GM18526 (cell line): Measurements from ENCODE around the gene EMID1.

Experiments used
- POLR2A ChIP-seq: IDR thresholded peaks from 3 replicates; pipeline ENCODE4 v1.6.1; 2011; ENCODE audit not compliant: insufficient read length; ENCODE audit errors: extremely low read depth

EMID1 gene

DNA sequence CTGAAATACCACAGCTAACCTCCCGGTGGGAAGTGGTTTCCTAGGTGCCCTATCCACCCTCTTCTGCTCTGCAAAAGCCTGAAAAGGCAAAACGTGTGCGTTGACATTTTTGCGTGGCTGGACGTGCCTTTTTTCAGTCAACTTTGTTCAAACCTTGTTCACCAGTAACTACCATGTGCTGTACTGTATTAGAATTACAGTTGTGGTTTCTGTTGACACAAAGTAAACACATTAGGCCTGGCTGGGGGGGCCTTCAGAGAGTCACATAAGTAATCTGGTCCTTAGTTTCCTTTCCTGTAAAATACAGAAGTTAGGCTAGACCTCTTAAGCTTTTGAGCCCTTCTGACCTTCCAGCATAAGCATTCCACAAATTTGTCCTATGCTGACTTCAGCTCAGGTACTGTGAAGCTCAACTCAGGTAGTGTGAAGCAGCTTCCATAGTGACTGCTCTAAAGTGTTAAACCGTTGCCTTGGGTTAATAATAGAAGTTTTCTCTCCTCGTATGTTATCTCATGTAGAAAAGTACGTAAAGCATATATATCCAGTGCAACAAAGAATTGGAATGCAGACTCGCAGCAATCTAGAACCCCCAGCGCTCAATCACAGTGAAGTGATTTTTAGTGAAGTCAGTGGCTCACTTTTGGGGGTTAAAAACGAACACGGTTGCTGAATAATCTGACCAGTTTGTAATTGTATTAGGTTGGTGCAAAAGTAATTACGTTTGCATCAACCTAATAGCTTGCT is 64.2 kb downstream of the EMID1 start:
- no peak for TF ChIP-seq POLR2A

DNA sequence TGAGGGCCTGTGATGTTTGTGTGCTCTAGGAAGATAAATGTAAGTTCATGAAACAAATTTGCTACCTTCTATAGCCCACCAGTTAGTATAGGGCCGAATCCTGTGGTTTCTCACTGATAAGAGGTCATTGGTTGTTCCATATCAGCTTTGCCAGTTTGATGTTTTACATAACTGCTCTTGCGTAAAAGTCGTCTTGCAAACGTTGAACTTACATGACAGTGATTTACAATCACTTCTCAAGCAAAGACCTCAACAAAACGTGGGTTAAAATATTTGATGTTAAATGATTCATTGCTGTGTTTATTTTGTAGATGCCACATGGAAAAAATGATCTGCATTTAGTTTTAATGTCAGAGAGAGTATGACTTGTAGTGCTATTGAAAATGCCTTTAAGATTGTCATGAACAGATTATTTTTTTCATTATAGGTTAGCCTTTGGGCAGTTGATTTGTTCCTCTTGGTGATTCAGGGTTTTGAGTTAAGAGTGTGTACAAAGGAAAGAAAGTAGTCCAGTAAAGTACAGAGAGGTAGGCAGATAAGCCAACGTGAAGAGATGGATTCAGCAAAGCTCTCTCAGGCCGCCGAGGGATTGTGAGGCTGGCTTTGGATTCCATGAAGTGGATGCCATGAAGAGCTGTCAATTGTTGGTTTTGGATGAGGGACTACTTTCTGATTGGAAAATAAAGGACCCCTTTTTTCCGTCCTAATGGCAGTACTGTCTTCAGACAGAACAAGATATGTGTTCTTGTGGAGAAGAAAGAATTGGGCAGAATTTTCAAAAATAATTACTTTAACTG is 65.0 kb downstream of the EMID1 start:
- no peak for TF ChIP-seq POLR2A

DNA sequence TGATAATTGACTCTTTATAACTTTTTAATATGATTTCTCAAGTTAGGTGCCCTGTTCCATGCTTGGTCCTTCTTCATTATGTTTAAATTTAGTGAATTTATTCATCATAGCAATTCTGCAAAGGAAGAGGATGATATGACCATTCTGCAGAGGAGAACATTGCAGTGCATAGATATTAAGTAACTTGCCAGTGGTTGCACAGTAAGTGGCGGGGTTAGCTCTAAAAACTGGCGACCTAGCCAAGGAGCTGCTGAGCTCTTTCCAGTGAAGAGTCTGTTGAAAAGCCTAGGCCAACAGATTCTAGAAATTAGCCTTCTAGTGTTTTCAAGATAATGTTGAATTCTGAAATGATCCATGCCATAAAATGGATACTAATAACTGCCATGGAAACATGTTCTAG is 66.9 kb downstream of the EMID1 start:
- TF ChIP-seq POLR2A: no peak

DNA sequence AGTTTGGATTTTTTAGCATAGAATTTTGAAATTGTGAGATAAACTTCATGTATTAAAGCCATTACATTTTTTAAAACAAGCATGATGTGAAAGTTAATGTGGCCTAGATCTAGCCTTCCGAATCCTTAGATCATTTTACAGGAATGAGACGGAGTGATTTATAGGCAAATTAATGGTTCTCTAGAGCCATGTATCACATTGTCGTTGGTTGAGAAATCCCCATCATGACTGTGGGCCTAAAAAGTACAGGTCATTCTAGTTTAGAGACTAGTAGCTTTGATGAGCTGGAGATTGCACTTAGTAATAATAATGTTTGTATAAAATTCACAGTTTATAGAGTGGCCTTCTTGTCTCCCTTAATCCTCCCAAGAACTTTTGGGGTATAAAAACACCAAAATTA is 69.5 kb downstream of the EMID1 start:
- TF ChIP-seq POLR2A: no peak

DNA sequence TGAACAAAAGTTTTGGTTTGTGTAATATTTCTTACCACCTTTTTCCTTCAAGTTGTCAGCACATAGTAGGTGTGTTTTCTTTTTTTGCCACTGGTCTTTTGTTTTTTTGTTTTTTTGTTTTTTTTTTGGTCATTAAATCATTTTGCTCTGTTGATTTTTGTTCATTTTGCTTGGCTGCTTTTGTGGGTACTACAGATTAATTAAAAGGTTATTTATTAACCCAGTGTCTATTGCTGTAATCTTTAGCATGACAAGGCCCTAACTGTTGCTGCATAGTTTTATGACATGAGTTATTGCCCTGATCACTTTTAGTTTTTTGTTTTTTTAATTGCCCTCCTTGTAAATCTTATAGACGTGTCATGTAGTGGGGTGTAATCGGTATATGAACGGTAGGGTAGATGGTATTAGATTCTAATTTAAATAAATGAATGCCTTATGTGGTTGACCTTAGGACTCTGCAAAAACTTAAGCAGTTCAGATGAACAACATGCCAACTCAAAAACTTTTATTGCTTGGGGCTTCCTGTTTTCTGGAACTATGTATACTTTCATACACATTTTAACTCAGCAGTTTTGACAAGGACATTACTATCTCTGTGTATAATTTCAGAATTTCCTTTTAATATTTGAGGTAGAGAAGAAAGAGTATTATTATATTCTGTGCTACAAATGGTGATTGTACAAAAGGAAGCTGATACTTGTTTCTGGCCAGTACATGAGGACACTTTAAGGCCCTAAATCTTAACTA is 70.3 kb downstream of the EMID1 start:
- no peak for TF ChIP-seq POLR2A

DNA sequence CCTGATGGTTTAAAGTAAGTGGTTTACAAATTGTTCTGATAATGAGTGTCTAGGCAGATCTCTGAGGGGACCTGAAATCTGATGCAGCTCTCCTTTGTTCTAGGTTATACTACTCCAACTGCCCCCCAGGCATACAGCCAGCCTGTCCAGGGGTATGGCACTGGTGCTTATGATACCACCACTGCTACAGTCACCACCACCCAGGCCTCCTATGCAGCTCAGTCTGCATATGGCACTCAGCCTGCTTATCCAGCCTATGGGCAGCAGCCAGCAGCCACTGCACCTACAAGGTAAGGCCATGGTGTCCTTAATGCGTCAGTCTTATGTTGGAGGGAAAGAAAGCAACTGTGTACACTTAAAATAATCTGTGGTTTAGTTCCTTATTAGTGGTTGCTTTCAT is 72.2 kb downstream of the EMID1 start:
- TF ChIP-seq POLR2A: no peak

DNA sequence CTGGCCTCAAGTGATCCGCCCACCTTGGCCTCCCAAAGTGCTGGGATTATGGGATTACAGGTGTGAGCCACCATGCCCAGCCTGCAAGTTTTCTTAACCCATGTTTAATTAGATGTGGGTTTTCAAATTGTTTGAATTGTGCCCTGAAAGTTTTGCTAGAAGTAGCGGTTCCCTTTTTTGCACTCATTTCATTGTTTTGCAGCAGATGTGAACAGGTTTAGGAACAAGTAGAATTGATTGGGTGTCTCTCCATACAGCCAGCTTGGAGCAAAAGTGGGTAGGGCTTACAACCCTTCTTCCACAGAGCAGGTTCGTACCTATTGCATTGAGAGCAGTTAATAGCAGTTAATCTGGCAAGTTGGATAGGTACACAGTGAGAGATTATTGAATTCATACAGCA is 78.5 kb downstream of the EMID1 start:
- TF ChIP-seq POLR2A: no peak

DNA sequence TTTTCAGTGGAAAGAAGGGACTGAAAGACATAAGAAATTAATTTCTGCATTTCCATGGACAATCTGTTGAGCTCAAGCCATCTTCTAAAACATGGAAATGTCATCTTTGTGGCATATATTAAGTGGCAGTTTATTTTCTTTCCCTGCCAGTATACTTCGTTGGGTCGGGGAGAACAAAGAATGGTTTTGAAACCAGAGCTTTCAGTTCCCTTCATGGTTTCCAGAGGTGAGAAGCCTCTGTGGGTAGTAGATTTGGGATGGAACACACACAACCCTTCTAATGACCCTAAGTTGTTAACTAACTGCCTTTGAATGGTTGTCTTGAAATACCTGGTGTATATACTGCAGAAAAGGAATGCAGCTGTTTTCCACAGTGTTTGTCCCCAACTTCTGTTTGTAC is 83.1 kb downstream of the EMID1 start:
- TF ChIP-seq POLR2A: no peak

DNA sequence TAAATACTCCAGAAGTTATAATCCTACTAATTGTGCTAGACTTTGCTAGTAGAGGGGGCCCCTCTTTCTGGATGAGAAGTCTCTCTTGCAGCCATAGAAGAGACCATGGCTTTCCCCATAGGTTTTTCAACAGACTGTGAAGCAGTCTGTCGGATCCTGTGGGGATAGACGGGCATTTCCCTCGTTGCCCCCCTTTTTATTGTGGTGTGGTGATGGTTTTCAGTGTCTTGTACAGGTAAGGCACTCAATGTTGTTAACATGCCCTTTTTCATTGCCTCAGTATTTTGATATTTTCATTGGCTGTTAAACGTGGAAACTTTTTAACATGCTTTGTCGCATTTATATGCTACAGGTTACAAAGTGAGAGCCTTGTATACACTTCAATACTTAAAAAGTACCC is 84.4 kb downstream of the EMID1 start:
- no peak for TF ChIP-seq POLR2A

DNA sequence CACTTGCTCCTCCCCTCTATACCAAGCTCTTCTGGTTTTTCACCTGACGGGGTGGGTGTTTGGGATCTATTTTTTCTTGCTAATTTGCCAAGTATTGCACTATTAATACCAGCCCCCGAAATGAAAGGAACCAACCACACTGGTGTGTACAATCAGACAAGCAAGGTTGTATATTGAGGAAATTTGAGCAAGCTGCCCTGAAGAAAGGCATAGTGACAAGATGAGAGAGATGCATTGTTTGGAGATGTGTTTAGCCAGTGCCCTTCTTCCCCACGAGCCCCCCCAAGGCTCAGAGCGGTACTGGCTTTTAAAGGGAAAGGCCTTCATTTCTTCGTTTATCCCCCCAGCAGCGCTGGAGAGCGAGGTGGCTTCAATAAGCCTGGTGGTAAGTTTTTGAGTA is 85.5 kb downstream of the EMID1 start:
- TF ChIP-seq POLR2A: no peak

DNA sequence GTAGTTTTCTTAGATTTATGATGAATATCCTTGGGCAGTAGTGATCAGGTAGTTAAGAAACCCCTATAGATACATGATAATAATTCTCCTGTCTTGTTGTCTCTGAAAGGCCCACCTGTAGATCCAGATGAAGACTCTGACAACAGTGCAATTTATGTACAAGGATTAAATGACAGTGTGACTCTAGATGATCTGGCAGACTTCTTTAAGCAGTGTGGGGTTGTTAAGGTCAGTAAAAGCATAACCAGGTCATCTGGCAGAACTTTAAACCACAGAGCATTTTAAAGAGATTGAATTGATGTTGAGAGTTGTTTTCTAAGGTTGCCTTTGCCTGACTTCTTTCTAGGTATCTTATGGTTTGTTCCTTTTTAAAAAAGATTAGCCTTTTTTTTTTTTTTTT is 86.7 kb downstream of the EMID1 start:
- TF ChIP-seq POLR2A: no peak

DNA sequence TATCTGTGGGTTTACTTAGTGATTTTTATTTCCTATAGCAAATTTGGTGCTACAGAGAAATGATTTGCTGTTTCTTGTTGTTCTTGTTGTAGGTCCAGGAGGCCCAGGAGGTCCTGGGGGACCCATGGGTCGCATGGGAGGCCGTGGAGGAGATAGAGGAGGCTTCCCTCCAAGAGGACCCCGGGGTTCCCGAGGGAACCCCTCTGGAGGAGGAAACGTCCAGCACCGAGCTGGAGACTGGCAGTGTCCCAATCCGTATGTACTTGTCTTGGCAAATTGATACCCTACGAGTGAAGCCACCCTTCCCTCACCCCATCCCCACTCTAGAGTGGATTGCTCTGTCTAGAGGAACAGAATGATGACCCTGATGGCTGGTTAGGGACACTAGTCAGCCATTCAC is 92.9 kb downstream of the EMID1 start:
- no peak for TF ChIP-seq POLR2A

DNA sequence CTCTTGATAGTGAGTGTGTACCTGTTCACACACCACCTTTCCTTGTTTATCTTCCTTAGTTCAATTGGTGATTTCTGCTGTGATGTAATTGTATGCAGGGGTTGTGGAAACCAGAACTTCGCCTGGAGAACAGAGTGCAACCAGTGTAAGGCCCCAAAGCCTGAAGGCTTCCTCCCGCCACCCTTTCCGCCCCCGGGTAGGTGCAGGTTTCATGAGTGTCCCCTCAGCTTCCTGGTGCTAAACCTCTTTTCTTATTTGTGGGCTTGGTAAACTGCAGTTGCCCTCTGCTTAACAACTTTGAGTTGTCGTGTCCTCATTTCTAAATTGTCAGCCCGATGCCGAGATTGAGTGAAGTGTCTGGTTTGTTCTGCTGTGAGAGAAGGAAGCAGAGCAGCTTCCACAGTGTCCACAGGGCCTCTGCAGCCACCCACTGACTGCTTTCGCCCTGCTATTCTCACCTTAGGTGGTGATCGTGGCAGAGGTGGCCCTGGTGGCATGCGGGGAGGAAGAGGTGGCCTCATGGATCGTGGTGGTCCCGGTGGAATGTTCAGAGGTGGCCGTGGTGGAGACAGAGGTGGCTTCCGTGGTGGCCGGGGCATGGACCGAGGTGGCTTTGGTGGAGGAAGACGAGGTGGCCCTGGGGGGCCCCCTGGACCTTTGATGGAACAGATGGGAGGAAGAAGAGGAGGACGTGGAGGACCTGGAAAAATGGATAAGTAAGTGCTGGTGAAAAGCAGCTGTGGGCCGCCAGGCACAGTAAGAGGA is 93.6 kb downstream of the EMID1 start:
- TF ChIP-seq POLR2A: no peak

DNA sequence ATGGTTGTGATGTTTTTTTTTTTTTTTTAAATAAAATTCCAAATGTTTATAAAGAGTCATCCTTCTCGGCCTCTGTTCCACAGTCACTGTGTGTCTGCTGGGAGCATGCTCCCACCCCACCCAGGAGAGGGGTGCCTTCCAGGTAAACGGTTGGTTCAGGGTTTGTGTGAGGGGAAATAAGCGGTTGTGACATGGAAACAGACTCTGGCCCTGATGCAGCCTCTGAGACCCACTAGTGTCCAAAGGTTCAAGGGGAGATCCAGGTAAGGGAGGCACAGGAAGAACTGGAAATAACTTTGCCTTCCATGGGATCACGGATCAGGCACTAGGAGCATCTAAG is 94.7 kb downstream of the EMID1 start:
- no peak for TF ChIP-seq POLR2A

DNA sequence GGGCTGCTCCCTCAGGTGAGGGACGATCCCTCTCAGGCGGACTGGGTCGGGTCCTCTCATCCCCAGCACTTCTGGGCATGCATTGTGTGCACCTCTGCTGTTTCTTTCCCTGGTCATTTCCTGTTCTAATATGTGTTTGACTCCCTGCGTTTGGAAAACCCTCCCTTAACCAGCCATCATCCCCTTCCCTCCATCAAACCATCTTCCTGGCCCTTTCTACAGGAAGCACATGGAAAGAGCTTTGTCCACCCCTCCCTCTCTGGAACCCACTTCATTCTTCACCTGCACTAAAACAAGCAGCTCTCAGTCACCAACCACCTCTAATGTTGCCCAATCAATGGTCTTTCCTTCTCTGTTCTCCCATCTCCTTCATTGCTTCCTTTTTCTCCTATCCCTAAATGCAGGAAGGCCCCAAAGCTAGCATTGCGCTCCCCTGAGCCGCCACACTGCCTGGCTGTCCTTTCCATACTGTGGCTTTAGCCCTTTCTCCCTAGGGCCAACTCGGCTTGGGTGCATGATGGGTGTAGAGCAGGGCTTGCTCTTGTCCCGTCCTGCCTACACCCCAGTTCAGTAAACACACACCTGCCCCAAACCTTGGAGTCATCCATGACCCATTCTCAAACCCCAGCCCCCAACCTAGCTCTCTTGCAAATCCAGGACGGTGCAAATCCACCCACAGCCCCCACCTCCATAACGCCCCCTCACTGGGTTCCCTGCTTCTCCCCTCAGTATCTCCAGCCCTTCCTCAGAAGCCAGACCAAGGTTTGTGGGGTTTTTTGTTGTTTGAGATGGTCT is 95.3 kb downstream of the EMID1 start:
- no peak for TF ChIP-seq POLR2A

DNA sequence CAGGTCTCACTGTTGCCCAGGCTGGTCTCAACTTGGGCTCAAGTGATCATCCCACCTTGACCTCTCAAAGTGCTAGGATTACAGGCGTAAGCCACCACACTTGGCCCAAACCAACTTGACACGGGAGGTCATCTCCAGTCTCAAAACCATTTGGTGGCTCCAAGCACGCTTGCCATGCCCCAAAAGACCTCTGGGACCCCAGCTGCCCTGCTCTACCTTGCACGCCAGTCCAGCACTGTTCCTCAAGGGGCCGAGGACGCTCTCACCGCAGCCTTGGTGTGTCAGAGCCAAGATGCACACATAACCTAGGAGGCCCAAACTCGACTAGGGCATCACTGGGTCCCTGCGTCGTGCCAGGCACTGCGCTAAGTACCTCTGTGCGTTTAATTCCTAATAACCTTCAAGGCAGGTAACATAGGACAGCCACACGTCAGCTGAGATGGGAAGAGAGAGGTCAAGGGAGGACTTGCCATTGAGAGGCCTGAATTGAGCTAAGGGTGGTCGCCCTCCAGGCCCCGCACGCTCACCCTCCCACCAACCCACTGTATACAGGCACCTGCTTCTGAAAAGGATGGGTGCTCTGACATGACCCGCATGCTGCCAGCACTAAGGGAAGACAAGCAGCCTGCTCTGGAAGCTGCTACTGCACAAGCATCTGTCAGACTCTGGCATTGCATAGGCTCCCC is 96.2 kb downstream of the EMID1 start:
- TF ChIP-seq POLR2A: no peak
